Midbrain (tissue), 1 donor: Measurements from ENCODE around the gene ZDHHC19.
"Not testable (repeated sequence)": the region's sequence is repeated elsewhere in the genome, so short reads cannot be mapped to it uniquely, and the experiment has no call there.

Experiments
- DNase-seq: peaks from one replicate; lab custom pipeline; 2025; lab: John Stamatoyannopoulos, UW

Gene ZDHHC19

DNA sequence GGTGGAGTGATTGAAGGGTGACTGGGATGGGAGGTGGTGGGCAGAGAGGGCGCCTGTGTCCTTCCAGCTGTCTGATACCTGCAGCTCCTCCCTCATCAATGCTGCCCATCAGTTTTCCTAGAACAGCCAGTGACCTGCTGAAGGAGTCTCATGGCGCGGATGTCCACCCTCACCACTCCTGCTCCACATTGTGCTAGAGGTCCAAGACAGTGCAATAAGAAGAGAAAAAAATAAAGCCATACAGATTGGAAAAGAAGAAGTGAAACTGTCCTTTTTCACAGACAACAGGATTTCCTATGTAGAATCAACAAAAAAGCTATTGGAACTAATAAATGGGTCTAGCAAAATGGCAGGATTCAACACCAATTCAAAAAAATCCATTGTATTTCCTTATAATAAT is 7.4 kb downstream of the ZDHHC19 start:
- no peak for DNase-seq

DNA sequence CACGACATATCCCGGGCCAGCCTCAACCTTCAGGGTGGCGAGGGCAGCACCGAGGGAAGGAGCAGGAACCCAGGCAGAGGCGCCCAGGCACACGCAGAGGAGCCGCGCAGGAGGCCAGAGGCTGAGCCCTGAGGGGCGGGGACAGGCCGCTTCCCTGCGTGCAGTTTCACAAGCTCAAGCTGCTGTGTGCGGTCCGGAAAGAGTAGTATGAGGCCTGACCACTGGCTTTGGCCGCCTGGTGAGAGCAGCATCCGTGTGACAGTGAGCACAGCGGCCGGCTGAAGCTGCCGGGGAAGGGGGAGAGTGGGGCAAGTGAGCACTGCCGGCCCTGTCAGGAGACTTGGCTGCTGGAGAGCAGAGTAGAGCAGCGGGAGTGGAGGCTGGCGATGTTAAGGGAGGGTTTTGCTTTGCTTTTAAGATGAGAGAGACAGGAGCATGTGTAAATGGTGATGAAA is 8.7 kb downstream of the ZDHHC19 start:
- no peak for DNase-seq

DNA sequence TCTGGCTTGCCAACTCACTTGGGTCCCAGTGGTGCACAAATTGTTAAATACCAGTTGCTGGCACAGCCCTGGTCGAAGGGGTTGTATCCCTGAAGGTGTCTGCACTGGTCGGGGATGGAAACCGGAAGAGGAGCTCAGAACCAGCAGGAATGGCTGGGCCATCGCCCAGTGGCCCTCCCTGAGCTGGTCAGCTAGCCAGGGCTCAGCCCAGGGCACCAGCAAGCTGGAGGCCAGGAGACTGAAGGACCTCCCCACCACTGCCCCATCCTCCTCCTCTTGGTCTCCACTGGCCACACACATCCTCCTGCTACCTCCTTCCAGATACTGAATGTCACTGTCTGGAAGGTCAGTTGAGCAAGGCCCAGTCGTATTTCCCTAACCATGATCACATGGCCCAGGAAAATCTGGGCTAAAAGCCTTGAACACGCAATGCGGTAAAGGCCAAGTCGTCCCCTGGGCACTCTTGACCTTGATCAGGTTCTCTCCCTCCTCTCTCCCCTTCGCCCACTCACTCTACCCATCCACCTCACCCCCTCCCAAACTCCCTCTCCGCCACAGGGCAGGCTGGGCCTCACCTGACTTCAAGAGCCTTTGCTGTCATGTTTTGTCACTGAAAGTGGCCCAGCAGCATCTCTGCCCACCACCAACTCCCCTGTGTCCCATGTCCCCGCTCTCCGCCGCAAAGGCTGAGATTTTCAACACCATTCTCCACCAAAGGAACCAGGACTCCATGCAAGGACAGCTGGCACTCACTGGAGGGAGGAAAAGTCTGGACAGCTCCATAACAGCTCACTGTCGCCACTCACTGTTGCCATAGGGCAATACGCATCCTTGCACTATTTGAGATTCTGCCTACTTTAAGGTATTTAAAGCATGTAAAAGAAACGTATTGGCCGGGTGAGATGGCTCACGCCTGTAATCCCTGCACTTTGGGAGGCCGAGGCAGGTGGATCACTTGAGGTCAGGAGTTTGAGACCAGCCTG is 12.1 kb downstream of the ZDHHC19 start:
- DNase-seq = no peak

DNA sequence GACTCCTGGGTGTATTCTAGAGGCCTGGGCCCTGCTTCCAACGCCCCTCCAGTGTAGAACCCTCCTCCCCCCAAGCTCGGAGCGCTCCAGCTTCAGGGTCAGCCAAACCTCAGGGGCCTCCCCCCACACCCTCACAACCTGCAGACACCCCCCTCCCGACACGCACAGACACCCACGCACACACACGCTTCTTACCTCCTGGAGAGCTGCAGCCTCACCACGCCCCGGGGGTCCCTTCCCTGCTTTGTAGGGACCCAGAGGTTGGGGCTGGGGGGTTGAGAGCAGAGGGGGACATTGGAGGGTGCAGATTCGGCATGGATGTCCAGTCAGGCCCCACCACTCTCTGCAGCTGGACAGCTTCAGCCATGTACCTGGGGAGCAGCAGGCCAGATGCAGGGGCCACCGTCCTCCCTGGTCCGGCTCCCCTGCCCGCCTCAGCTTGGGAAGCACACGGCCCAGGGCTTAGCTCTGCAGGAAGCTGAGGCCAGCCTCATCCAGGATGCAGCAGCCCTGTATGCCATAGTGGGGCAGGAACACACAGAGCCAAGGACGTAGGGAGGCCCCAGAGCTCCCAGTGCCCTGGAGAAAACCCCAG is 13.0 kb downstream of the ZDHHC19 start:
- DNase-seq = no peak

DNA sequence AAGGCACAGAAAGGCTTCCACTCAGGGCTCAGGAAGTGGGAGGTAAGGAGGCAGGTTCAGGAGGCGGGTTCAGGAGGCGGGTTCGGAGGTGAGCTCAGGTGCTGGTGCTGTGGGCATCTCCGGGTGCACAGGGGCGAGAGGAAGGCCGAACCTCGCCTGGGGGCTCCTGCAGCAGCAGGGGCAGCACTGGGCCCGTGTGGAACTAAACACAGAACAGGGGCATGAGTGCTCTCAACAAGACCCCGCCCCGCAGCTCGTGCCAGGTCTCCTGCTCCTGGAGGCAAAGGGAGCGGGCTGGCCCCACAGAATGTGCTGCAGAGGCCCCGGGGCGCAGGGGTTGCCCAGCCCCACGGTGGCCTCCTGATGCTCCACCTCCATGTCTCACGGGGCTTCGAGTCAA is 13.7 kb downstream of the ZDHHC19 start:
- DNase-seq = no peak

DNA sequence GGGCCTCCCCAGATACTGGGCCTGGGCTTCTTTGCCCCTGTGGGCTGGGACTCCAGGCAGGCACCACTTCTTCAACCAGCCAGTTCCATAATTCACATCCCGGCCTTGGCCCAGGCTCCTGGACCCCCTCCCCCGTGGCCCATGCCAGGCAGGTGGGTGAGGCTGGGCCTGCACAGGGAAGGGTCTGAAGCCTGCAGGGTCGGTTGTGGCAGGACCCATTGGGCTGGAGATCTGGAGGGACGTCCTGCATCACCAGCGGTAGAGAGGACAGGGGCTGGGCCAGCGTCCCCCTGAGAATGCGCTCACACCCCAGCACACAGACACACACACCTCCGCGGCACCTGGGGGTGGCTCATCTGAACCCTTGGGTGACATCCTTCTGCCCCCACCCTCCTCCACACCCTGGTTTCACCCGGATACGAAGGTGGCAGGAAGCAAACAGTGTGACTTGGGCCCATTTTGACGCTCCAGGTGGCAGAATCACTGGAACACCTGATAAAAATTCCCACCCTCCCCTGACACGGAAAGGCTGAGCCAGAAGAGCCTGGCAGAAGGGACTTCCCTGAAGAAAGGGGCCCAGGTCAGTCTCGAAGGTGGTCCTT is 15.4 kb downstream of the ZDHHC19 start:
- DNase-seq = no peak

DNA sequence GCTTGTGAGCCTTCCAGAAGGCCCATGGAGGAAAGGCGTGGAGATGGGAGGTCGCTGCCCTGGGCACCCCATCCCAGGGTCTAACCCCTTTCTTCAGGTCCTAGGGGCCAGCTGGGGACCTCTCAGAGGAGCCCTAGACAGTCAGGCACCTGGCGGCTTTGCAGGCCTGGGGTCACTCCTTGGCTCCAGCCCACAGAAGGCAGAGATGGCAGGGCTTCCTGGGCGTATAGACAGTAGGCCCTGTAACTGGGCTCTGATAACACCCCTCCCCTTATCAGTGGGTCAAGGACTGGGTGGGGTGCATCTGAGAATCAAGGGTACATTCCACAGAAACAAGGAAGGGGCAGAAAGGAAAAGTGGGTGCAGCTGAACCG is 16.7 kb downstream of the ZDHHC19 start:
- no peak for DNase-seq

DNA sequence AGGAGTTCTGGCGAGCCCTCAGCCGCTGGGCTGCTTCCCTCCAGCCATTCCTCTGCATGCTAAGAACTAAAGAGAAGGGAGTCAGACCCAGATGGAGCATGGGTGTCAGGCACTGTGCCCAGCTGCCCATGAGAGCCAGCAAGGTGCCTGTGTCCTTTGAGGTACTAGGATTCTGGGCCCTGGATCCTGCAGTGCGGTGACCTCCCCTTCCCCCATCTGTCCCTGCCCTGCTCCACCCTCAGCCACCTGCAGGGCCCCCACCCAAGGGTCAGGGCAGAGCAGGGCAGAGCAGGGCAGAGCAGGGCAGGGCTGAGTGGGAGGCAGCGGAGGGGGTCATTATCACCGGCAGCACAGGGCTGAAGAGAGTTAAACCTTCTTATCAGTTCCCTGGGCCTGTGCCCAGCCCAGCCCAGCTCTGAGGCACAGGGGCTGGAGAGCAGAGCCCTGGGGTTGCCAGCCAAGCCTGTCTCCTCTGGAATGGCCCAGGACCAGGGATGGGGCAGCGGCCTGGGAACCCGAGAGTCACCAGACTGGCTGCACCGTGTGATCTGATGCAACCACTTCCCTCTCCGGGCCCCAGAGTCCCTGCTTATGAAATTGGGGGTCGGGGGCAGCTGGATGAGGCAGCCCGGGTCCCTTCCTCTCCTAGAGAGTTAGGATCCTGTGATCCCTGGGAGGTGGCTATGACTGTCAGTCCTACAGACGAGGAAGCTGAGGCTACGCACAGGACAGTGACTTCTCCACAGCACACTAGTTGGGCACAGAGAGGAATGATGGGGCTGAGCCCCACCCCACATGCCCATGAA is 17.3 kb downstream of the ZDHHC19 start:
- no peak for DNase-seq

DNA sequence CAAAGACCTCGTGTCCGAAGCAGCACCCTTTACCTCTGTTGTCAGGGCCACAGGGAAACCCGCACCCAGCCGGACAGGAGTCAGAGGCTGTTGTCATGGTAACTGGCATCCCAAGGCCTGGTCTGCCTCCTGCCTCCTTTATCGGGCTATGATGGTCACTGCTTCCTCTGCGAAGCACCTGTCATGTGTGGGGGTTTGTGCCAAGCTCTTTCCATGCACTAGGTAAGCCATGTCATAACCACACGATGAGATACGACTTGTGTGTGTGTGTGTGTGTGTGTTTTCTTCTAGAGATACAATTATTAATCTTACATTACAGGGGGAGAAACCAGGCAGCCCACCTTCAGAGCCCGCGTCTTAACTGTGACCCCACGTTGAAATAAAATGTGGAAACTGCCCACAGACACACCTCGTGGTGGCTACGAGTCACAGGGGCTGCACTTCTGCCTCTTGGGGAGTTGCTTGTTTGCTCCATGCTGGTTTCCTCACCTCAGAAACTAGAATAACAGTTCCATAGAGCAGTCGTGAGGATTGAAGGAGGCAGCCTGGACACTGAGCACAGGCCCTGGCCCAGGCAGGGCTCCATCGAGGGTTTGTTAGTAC is 18.0 kb downstream of the ZDHHC19 start:
- no peak for DNase-seq

DNA sequence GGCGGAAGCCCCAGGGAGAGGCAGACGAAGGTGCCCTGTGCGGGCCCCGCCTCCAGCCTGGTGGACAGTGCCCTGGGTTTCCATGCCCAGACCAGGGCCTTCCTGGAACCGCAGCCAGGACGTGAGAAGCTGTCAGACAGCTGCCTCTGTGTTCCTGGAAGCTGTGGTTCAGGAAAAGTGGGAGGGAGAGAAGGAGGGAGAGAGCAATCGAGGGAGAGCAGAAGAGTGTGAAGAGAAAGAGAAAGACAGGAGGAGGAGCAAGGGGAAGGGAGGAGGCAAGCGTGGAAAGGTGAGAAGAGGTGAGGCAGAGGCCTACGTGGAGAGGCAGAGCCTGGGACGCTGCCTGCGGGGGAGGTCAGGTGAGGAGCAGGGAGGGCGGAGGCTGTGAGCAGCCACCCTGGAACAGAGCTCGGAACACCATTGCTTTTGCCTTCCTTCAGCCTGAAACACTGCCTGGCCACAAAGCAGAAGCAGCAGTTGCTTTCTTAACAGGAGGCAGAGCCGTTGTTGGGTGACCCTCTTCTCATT is 18.6 kb downstream of the ZDHHC19 start:
- DNase-seq = no peak

DNA sequence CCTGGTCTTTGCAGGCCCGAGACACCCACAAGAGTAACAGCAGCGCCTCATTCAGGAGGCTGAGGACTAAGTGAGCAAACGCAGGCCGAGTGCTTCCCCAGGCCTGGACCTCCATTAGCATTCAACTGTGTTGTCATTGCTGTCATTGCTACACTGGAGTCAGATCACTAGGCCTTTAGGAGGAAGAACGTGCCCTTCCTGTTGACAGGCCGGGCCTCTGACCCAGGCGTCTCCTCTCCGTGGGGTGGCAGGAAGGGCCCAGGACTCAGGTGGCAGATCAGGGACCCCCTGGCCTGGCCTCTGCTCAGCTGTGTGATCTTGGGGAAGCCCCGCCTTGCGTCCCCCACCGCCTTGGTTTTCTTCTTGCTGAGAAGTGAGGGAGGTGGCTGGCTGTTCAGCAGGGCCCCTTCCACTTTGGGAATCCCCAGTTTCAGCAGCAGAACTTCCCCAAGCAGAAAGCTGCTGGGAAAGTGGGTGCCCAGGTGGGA is 19.1 kb downstream of the ZDHHC19 start:
- no peak for DNase-seq

DNA sequence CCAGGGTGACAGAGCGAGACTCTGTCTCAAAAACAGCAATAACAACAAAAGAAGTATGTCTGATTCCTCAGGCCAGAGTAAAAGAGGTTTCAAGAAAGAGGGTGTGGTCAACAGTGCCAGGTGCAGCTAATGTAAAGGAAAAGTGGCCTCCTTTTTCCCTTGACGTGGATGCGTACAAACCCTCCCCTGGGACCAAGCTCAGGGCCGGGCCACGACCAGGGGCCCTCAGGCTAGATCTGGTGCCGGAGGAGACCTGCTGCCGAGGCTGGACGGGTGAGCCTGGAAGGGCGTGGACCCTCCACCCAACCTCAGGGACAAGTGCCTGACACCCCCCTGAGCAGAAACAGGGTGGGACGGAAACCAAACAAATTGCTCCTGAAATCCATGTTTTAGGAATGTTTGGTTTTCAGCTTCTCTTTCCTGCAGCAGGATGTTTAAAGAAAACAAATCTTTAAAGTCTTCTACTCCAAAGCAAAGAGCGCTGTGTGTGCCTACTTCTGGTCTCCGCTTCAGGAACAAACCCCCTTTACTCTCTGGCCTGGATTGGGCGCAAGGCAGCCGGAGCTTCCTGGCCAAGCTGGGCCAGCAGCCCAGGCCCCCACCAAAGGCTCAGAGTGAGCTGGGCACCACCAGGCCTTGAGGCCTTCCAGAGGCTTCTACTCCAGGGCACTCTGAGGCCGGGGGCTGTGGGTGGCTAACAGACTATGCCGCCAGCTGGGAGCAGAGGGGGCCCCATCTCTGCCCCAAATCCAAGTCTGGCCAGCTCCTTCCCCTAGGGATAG is 21.4 kb downstream of the ZDHHC19 start:
- DNase-seq = peak; percentile 47

DNA sequence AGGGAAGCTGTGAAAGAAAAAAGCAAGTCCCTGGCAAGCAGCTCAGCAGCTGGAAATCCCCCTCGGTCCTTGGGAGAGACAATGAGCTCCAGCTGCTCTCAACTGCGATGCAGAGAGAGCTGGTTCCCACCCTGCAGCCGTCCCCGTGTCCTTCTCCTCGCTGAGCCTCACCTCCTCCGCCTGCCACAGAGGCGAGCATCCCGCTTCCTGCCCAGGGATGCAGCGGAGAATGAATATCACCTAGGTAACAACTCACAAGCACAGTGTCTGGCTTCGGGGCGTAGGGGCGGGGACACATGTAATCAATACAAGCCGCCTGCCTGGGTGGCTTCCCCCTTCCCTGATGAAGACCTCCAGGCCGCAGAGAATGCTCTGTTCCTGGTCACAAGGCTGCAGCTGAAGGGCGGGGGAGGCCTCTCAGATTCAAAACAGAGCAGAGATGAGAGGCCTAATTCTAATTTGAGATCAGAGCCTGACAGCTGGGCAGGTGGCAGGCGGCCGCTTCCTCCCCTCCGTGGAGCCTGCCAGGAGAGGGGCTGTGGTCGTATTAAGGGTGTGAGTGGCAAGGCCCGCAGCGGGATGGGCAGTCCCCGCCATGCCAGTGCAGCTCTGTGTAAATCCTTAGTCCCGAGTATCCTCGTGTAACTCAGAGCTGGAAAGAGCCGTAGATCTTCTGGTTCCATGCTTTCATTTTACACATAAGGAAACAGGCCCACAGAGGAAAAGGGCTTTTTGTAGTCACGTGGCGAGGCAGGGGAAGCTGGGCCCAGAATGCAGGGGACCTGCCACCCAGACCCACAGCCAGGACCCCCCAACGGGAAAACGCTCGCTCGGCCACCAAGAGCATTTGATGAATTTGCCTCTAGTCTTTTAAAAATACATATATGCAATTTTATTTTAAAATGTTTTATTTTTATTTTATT is 24.3 kb downstream of the ZDHHC19 start:
- peak; percentile 12 for DNase-seq

DNA sequence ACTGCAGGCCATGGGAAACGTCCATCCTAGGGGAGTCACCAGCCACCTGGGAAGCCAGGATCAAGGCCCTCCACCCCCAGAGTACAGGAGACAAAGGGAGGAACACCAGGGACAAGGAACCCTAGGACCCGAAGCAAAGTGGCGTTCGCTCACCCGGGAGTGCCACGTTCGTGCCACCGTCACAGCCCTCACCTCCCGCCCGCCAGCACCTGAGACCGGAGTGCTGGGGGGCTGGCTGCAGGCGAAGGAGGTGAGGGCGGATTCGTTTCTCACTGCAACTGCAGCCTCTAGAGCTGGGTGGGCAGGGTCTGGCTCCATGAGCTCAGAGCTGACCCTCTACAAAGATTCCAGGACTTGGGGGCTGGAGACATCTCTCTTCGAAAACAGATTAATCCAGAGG is 26.3 kb downstream of the ZDHHC19 start:
- DNase-seq = no peak

DNA sequence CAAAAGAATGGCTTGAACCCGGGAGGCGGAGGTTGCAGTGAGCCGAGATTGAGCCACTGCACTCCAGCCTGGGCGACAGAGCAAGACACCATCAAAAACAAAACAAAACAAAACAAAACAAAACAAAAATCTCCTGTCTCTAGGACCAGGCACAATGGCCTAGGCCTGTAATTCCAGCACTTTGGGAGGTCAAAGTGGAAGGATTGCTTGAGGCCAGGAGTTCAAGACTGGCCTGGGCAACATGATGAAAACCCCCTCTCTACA is 27.1 kb downstream of the ZDHHC19 start:
- not testable (repeated sequence) for DNase-seq

DNA sequence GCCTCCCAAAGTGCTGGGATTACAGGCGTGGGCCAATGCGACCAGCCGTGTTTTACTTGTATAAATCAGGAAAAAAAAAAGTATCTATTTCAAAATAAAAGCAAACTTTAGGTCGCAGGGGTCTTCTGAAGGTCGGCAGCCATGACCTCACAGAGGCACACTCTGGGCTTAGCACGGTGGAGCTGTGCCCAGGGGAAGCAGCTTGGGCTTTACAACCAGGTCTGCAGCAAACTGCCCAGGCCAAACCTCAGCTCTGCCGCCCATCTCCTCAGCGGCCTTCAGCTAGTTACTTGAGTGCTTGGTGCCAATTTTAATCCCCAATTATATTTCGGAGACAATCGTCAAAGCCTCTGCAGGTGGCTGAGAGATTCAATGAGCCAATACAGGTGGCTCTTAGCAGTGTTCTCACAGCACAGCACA is 30.1 kb downstream of the ZDHHC19 start:
- no peak for DNase-seq

DNA sequence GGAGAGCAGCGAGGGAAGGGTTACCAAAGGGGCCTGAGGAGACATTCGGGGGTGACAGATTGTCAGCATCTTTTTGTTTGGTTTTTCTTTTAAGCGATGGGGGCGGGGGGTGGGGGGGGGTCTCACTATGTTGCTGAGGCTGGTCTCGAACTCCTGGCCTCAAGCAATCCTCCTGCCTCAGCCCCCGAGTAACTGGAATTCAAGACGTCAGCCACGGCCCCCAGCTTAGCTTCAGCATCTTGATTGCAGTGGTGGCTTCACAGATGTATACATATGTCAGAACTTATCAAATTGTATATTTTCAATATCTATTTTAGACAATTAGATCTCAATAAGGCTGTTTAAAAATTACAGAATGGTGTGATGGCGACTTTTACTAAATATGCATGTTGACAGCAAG is 30.9 kb downstream of the ZDHHC19 start:
- no peak for DNase-seq

DNA sequence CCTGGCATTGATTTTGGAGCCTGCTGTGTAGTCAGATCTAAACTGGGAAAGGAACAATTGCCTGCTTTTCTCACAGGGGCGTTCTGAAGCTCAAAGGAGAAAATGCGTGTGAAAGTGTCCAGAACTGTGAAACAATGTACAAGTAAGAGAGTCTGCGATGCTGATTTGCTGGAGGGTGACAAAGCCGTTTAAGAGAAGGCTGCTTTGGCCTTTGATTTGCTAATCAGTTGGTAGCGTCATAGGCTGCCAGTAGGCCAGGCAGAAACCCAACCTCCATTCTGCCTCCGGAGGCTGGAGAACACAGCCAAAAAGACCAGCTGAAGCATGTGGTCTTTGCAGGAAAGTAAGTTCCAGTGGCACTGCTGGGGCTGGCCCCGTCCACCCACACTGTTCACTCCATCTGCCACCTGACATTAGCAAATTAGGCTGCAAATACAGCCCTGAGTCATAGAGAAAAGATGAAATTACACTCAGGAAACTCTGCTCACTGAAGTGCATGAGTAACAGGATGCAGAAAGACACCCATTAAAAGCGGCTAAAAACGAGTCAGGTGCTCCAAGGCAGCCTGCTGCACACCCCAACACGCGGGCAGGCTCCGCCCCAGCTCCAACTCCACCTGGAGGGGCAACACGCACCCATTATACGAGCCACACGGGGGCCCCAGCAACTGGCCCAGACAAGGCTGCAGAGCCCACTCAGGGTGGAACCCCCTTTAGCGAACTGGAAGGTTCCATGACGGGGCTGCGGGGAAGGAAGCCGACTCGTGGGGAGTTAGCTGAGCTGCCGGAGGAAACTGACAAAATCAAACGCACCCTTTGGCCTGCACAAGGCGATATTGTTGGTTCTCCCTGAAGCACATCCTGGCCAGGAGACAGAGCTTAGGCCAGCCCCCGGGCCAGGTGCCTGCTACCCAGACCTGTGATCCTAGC is 31.6 kb downstream of the ZDHHC19 start:
- DNase-seq = peak; percentile 86

DNA sequence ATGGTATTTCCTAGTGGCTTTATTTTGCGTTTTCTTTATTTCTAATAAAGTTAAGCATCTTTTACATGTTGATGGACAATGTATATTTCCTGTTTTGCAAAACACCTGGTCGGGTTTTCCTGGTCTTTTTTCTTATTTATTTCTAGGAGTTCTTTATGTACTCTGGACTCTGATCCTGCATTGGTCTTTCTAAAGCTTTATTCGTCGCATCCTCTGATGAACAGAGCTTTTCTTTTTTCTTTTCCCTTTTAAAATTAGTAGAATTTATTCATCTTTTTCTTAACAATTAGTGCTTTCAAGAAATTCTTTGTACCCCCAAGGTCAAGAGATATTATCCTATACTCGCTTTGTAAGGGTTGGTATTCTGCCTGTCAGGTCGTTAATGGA is 32.2 kb downstream of the ZDHHC19 start:
- DNase-seq = no peak
